Activated T-cell treated with anti-CD3 and anti-CD28 coated beads for 24 hours (primary cell): Measurements from ENCODE around the gene PABPC1L.

Source experiments
- DNase-seq: peaks from one replicate; pipeline ENCODE4 v3.0.0-alpha.2; 2020; ENCODE audit warnings: low read depth

Gene PABPC1L

GRCh38 chr20:44966030-44966961 is 56.4 kb downstream of the PABPC1L start, which contains the start of gene STK4:
TSS of gene STK4 (plus strand) at chr20:44966512. CDS start at chr20:44966569, 57 bp downstream.
- DNase-seq: peak; percentile 96

- peak; percentile 32 for DNase-seq
Measured at GRCh38 chr20:44967207-44967807, 57.4 kb downstream of the PABPC1L start.

- DNase-seq: no peak
Measured at GRCh38 chr20:44969300-44969894, 59.5 kb downstream of the PABPC1L start.

- no peak for DNase-seq
Measured at GRCh38 chr20:44970243-44970757, 60.4 kb downstream of the PABPC1L start.

GRCh38 chr20:44973053-44973452 is 63.2 kb downstream of the PABPC1L start:
- DNase-seq: no peak

GRCh38 chr20:44976698-44977097 is 66.8 kb downstream of the PABPC1L start:
- no peak for DNase-seq

- peak; percentile 57 for DNase-seq
Measured at GRCh38 chr20:44979090-44979621, 69.3 kb downstream of the PABPC1L start.

- DNase-seq: no peak
Measured at GRCh38 chr20:44981736-44982406, 72.0 kb downstream of the PABPC1L start.

- no peak for DNase-seq
Measured at GRCh38 chr20:44983093-44983674, 73.3 kb downstream of the PABPC1L start.

- DNase-seq: no peak
Measured at GRCh38 chr20:44988631-44989171, 78.8 kb downstream of the PABPC1L start.
